ENCODE results near the gene CYP2F1.
"Not testable (repeated sequence)": the region's sequence is repeated elsewhere in the genome, so short reads cannot be mapped to it uniquely, and the experiment has no call there.

CYP2F1 gene

DNA sequence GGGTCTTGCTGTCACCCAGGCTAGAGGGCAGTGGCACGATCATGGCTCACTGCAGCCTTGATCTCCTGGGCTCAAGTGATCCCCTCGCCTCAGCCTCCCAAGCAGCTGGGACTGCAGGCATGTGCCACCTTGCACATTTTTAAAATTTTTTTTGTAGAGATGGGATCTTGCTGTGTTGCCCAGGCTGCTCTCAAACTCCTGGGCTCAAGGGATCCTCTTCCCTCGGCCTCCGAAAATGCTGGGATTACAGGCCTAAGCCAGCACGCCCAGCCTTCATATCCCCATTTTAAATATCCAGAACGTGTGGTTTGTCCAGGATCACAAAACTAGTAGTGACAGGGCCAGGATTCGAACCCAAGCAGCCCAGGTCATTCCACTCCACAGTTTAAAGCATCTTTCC is 13.1 kb downstream of the CYP2F1 start:
- DNase-seq (ENCODE audit: low read depth) = not testable (repeated sequence)

DNA sequence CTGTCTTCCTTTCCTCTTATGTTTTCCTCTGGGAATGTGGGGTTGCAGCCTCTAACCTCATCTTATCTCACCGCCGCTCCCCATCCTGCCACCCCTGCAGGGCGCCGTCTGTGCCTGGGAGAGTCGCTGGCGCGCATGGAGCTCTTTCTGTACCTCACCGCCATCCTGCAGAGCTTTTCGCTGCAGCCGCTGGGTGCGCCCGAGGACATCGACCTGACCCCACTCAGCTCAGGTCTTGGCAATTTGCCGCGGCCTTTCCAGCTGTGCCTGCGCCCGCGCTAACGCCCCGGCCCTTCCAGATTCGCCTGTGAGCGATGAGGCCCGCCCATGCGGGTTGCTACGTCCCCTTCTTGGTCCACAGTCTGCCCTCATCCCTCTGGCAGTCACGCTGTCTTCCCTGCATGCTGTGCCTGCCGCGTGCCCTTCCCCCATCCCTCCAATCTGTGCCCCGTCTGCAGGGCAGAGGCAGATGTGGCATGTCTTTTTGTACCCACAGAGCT is 13.6 kb downstream of the CYP2F1 start:
- DNase-seq (ENCODE audit: low read depth) = peak; percentile 72

DNA sequence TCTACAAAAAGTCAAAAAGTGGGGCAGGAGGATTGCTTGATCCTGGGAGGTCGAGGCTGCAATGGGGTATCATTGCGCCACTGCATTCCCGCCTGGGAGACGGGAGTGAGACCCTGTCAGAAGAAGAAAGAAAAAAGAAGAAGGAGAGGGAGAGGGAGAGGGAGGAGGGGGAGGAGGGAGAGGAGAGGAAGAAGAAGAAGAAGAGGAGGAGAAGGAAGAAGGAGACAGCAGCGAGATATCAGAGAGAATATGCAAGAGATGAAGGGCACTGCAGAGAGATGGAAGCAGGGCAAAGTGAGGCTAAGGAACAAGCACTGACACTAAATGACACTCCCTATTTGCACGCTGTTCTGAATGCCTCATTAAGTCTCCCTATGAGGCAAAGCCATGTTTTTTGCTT is 14.5 kb downstream of the CYP2F1 start:
- DNase-seq (ENCODE audit: low read depth) = no peak

DNA sequence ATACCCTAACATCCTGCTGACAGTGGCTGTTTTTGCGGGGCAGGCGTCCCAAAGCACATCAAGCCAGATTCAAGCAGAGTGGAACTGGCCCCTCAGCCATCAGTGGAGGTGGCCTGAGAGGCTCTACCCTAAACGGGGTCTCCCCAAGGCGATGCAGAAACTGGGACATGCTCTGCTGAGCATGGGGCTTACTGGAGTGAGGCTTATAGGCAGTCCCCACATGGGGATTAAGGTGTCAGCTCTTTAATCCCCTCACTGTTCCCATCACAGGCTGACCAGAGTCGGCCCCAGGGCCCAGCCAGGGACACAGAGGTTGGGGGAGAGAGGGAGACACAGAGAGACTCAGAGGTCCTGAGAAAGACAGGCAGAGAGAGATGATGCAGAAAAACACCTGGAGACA is 17.0 kb downstream of the CYP2F1 start:
- no peak for DNase-seq (ENCODE audit: low read depth)

DNA sequence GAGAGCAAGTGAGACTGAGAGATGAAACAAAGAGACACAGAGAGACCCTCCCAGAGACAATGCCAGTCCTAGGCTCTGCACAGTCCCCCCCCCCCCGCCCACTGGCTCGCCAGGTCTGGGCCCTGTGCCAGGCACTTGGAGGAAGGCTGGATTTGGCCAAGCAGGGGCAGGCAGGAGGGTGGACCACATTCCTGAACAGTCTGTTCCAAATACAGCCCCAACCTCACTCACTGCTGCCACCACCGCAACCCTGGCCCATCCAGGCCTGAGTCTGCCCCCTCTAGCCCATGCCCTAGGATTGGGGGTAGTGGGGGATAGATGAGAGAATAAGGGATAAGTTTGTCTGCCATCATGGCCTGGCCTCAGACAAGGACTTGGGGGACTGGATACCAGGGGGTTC is 19.0 kb downstream of the CYP2F1 start:
- DNase-seq (ENCODE audit: low read depth) = no peak

DNA sequence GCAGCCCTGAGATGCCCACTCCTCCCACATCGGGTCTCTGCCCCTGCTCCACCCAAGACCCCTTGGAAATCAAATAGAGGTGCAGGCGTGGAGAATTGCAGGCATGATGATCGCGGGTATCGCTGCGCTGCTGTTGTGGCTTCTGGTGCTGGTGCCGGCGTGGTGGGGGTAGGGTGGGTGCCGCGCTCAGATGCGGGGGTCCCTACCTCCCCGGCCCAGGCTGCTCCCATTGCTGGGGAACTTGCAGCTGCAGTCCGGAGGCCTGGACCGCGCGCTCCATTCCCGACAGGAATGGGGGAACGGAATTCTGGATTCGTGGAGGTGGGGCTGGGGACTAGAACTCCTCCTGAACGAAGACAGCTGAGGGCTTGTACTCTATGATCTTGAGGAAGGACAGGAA is 20.4 kb downstream of the CYP2F1 start:
- no peak for DNase-seq (ENCODE audit: low read depth)

DNA sequence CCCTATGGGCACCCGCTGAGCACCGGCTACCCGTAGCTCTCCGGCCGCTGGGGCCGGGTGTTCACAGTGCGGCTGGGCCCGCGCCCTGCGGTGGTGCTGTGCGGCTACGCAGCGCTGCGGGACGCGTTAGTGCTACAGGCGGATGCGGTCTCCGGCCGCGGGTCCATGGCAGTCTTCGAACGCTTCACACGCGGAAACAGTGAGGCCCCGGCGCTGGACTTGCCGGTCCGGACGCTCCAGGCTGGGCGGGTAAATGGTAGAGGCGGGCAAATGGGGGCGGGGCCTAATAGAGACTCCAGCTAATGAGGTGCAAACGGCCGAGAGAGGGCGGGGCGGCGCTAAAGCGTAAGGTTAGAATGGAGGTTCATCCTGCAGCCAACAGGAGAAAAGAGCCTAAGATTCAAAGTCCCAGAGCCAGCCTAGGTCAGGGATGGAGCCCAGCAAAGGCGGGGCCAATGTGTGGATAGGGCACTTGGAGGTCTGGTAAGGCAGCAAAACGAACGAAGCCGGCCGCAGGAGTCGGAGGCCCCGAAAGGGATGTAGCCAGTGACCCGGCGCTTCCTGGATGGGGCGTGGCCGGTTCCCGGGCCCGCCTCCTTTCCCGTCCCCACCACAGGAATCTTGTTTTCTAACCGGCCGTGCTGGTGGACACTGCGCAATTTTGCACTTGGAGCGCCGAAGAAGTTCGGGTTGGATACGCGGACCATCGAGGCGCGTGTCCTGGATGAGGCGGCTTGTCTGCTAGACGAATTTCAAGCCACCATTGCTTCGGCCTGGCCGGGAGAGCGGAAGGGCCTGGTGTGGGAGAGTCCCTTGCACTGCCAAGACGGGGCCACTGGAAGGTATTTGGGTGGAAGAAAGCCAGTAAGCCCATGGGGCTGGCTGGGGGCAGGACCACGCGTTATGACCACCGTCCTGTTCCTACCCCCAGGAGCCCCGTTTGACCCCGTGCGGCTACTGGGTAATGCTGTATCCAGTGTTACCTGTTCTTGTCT is 21.5 kb downstream of the CYP2F1 start:
- DNase-seq (ENCODE audit: low read depth) = peak; percentile 39

DNA sequence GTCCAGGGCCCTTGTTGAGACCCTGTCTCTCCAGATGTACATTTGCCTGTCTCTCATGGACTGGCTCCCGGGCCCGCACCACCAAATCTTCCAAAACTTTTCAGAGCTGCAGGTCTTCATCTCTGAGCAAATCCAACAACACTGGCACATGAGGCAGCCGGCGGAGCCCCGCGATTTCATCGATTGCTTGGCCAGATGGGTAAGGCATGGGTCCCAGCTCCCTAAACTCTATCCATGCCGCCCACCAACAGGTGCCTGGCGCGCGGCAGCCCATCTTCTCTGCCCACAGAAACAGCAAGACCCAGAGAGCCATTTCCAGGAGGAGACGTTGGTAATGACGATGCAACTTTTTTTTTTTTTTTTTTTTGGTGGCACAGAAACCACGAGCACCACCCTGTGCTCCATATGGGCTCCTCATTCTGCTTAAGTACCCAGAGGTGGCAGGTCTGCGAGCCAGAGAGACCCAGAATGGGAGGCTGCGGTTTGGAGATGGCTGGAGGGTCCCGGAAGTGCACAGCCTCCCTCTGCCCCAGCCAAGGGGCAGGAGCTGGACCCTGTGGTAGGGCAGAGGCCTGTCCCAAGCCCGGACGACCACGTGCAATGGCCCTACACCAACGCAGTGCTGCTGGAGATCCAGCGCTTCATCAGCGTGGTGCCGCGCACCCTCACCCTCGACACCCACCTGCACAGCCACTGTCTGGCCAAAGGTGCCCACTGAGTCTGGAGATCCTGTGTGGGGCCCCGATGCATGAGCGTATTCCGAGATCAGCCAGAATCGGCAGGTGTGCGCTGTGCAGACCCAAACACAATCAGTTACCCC is 22.6 kb downstream of the CYP2F1 start:
- no peak for DNase-seq (ENCODE audit: low read depth)

DNA sequence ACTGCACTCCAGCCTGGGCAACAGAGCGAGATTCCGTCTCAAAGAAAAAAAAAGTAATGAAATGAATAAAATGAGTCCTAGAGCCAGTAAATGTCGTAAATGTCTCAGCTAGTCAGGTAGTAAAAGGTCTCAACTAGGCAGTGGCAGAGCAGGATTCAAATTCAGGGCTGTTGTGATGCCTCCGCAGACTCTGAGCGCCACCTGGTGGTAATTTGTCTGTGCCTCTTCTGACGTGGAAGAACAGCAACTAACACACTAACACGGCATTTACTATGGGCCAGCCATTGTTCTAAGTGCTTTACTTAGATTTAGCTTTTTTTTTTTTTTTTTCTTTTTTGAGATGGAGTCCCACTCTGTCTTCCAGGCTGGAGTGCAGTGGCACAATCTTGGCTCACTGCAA is 30.2 kb downstream of the CYP2F1 start:
- DNase-seq (ENCODE audit: low read depth) = peak; percentile 74

DNA sequence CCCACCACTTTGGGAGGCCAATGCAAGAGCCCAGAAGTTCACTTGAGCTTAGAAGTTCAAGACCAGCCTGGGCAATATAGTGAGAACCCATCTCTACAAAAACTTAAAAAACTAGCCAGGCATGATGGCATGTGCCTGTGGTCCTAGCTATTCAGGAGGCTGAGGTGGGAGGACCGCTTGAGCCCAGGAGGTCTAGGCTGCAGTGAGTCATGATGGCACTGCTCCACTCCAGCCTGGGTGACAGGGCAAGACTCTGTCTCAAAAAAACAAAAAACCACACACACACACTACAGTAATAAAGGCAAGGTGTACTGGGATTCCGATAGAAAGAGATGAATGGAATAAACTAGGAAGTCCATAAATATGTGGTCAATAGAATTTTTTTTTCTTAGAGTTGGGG is 35.6 kb downstream of the CYP2F1 start:
- no peak for DNase-seq (ENCODE audit: low read depth)

DNA sequence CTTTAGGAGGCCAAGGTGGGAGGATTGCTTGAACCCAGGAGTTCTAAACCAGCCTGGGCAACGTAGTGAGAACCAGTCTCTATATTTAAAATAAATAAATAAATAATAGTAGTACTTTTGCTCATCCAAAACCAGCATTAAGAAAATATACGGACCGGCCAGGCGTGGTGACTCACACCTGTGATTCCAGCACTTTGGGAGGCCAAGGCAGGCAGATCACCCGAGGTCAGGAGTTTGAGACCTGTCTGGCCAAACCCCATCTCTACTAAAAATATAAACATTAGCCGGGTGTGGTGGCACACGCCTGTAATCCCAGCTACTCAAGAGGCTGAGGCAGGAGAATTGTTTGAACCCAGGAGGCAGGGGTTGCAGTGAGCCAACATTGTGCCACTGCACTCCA is 36.8 kb downstream of the CYP2F1 start:
- DNase-seq (ENCODE audit: low read depth) = not testable (repeated sequence)

DNA sequence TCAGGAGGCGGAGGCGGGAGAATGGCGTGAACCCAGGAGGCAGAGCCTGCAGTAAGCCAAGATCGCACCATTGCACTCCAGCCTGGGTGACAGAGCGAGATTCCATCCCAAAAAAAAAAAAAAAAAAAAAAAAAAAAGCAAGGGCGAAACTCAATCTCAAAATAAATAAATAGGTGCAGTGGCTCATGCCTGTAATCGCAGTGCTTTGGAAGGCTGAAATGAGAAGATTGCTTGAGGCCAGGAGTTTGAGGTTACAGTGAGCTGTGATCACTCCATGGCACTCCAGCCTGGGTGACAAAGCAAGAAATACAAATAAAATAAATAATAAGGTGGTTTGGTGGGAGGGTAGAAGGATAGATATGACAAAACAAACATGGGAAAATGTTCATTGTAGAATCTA is 39.8 kb downstream of the CYP2F1 start:
- DNase-seq (ENCODE audit: low read depth) = no peak

DNA sequence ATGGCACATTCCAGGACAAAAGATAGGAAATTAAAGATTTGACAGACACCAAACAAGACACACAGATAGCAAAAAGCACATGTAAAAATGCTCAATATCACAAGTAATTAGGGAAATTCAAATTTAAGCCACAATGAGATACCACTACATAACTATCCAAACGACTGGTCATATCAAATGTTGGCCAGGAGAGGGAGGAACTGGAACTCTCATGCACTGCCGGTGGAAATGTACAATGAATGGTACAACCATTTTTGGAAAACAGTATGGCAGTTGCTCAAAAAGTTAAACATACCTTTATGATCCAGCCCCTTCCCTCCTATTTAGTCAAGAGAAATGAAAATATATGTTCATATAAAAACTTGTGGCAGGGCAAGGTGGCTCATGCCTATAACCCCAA is 42.0 kb downstream of the CYP2F1 start:
- DNase-seq (ENCODE audit: low read depth) = no peak

DNA sequence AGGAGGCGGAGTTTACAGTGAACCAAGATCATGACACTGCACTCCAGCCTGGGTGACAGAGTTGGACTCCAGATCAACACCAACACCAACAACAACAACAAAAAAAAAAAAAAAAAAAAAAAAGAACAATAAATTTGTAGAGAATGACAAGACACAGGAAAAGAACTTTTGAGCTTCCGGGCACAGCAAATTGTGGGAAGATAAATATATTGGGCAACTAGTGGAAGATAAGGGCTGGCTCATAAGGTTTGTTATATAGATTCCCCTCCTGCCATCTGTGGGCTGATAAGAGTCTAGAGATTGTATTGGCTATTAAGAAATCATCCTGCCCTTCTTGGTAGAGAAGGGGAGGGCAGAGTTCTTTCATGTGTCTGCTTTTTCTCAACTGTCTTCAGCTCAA is 45.6 kb downstream of the CYP2F1 start:
- no peak for DNase-seq (ENCODE audit: low read depth)

DNA sequence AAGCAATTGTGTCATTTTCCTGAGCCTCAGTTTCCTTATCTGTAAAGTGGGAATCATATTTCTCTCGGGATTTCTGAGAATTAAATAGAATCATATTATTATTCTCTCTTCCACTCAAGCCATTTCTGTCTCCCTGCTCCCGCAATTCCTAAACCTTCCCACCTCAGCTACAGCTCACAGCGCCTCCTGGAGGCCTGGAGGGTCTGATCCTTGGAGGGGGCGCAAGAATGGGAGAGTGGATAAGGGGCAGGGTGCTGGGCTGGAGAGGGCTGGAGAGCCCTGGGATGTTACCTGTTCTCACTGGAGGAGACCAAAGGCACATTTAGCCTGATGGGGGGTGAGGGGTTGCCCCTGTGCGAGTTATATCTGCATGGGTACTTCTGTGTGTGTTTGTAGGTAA is 47.7 kb downstream of the CYP2F1 start:
- no peak for DNase-seq (ENCODE audit: low read depth)

DNA sequence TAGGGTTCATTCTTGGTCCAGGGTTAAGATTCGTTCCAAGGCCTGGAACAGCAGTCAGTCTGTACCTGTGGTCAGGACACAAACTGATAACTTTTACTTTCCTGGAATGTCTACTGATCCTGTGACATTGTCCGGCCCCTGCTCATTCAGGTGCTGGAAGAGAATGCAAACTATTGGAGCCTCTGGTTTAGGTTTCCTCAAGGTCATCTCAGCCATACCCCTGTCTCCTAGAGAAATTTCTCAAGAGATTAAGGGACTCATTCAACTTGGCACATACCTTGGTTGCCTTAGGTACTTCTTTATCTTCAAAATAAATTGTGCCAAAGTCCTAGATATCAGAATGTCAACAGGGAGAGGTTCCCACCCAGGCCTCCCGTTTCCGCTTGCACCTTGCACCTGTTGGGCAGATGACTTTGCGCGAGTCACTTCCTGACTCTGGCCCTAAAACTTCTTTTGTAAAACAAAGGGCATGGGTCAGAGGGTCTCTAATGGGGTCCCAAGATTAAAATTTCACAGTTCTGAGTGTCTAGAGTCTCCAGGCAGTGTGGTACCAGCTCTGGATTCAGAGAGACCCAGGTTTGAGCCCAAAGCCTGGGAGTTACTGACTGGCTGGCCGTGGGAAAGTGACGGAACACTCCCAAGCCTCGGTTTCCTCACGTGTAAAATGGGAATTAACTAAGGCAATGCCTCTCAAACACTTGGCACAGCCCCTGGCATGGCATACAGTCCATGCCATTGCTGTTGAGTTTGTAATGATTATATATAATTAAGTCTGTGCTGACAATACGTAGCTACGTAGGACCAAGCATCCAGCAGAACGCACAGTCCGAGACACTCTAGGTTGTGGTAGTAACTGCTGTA is 52.9 kb downstream of the CYP2F1 start:
- DNase-seq (ENCODE audit: low read depth) = no peak

DNA sequence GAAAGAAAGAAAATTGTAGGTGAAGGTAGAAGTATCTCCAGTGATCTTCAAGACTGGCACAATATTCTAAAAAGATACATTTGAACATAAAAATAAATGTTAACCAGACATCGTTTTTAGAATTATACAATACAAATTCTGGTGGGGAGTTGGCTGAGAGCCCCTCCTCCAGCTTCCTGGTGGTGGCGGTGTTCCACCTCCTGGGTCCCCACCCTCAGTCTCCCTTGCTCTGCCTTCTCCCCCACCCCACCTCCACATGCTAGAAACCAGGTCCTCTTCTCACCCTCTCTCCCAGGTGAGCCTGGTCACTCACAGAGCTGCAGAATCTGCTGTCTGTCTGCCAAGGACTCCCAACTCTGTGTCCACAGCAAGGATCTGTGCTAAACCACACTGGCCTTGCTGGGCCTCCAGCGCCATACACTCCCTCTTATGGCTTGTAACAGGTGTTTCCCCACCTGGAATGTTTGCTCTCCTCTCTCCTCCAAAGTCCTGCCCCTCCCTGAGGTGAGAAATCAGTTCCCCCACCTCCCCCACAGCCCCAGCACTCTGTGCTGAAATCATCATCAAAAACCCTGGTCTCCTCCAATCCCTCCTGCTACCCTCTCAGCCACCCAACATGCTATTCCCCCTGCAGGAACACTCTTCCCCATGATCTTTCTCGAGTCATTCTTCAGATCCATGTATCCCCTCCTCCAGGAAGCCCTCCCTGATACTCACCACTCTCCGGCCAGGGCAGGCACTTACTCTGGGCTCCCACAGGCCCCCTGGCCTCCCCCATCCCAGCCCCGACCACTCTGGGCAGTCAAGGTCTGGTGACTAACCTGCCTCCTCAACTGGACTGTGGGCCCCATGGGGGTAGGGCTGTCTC is 58.3 kb downstream of the CYP2F1 start:
- DNase-seq (ENCODE audit: low read depth) = no peak

DNA sequence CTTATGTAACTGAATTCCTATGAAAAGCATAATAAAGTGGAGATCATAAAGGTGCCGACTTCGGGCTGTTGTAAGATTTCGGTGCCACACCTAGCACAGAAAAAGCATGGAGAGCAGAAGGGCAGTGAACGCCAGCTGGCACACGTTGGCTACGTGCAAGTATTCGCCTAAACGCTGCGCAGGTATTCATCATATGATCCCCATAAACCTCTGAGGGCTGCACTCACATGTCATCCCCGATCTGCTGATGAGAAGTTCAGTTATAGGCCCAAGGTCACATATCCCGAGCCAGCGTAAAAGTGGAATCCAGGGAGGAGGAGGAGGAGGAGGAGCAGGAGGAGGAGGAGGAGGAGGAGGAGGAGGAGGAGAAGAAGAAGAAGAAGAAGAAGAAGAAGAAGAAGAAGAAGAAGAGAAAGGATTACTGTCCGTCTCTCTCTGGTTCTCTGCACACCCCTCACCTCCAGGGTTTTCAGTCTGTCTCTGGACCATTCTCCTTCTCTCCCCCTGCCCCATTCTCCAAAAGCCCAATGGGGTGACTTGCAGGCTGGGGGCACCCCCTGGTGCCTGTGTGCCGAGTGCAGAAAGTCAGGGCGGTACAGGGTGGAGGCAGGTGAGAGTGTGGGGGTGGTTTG is 60.2 kb downstream of the CYP2F1 start:
- no peak for DNase-seq (ENCODE audit: low read depth)

DNA sequence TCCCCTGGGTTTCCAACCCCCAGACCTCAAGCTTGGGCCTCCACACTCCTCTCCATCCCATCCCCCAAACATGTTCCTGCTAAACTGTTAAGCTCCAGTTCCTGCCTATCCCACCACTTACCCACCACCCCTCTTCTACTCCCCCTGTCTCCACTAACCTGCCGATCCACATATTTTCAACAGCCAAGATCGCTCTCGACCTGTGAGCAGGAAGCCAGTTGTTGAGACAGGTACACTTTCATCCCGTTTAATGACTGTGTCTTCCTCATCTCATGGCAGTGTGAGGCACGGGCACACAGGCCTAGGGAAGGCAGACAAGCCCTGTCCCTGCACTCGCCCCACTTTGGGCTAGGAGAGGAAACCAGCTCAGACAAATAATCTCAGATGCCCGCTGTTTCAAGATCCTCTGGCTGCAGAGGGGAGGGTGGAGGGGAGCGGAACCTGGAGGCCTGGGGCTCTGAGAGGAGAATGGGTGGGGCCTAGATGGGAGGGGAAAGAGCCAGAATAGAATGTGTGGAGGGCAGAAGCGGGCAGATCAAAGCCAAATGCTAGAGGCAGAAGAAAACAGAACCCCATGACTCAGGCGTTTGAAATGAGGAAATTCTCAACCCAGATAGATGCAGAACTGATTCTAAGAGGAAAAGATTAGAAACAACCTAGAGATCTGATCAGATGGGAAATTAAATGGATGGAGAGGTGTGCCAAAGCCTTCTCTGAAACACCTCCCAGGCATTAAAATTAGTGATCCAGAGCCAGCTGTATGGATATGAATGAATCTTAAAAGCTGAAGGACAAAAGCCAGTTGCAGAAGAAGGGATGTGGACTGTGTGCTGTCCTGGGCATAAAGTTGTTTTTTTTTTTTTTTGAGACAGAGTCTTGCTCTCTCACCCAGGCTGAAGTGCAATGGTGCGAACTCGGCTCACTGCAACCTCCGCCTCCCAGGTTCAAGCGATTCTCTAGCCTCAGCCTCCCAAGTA is 61.9 kb downstream of the CYP2F1 start:
- DNase-seq (ENCODE audit: low read depth) = peak; percentile 13
